ENCODE results near the gene C19orf12. TPM values are rescaled to one million over a fixed set of nuclear protein-coding genes. Genes with fewer than 3 reads are reported as not detected.
"Not testable (repeated sequence)": the region's sequence is repeated elsewhere in the genome, so short reads cannot be mapped to it uniquely, and the experiment has no call there.

C19orf12 gene
- total RNA-seq, 2 experiments from 2014 or later = 12.5 to 20.6 TPM

- Histone ChIP-seq H3K4me2 (ENCODE audit: low read length) (peak overlapping the region; percentile 4; the same call in 1 of the 2 replicates), H3K36me3 (ENCODE audit: insufficient read depth, low read length) (peaks cover 4% of the 10 kb centered on the region; the same call in 1 of the 2 replicates), H3K9me3 (ENCODE audit: low read length) (no peaks in the 10 kb centered on the region), H3K4me3 (ENCODE audit: low read depth, low read length, poor library complexity, severe bottlenecking) (no peak overlapping the region), H2AFZ (ENCODE audit: low read length) (no peak overlapping the region), H3K79me2 (ENCODE audit: insufficient read depth, low read depth, low read length) (no peaks in the 10 kb centered on the region), H3K9me2 (ENCODE audit: insufficient read depth, low read length) (no peaks in the 10 kb centered on the region), H3K27ac (ENCODE audit: low read depth, low read length, poor library complexity, severe bottlenecking) (no peak overlapping the region), H4K20me1 (ENCODE audit: insufficient read depth, low read length) (no peaks in the 10 kb centered on the region), H3K4me1 (ENCODE audit: insufficient read depth, low read length, poor library complexity, severe bottlenecking) (peaks cover 42% of the 10 kb centered on the region)
- no peak for TF ChIP-seq EZH2phosphoT487 (IDR thresholded peaks at IDR 0.05; ENCODE audit: borderline replicate concordance, low read depth, low read length)
- peak; percentile 52 for TF ChIP-seq CTCF (conservative IDR thresholded peaks at IDR 0.05; ENCODE audit: low read length)
- no TSS peak for BruUV-seq (replicated peaks)
- DNase-seq (ENCODE audit: low spot score) = peak; percentile 34
- ChIA-PET POLR2A (interaction anchor here (0.6 to 1.5 kb wide), 2 partner anchors 65 to 538 kb away, joined by 3 to 10 read pairs; partner anchors contain the start of gene POP4), CTCF (ENCODE audit: unreplicated experiment) (interaction anchor here (0.9 kb wide), 1 partner anchor 257 kb away, joined by 3 read pairs; no protein-coding TSS in a partner anchor)
- intact Hi-C loops (cut with micrococcal nuclease; ENCODE audit: unreplicated experiment) = no loop called here
These were observed 43.5 kb downstream of the C19orf12 start for GRCh38 chr19:29671393-29672160.

GRCh38 chr19:29671026-29671392 lies 44.1 kb downstream of the C19orf12 start:
- H3K36me3 ChIP-seq (ENCODE audit: insufficient read depth, low read length); H4K20me1 ChIP-seq (ENCODE audit: insufficient read depth, low read length); BruUV-seq (replicated peaks); H2AFZ ChIP-seq (ENCODE audit: low read length); H3K4me2 ChIP-seq (ENCODE audit: low read length); H3K4me3 ChIP-seq (ENCODE audit: low read depth, low read length, poor library complexity, severe bottlenecking); H3K9me2 ChIP-seq (ENCODE audit: insufficient read depth, low read length); H3K9me3 ChIP-seq (ENCODE audit: low read length); intact Hi-C loops (cut with micrococcal nuclease; ENCODE audit: unreplicated experiment); DNase-seq (ENCODE audit: low spot score); H3K27ac ChIP-seq (ENCODE audit: low read depth, low read length, poor library complexity, severe bottlenecking); H3K79me2 ChIP-seq (ENCODE audit: insufficient read depth, low read depth, low read length): not testable (repeated sequence)
- ChIA-PET CTCF (ENCODE audit: unreplicated experiment) (interaction anchor here (0.9 kb wide), 1 partner anchor 257 kb away, joined by 3 read pairs; no protein-coding TSS in a partner anchor), POLR2A (interaction anchor here (1.5 kb wide), 1 partner anchor 64 kb away, joined by 10 read pairs; the partner anchor contains the start of gene POP4)
- H3K4me1 ChIP-seq (ENCODE audit: insufficient read depth, low read length, poor library complexity, severe bottlenecking) = peaks cover 44% of the 10 kb centered on the region

- Histone ChIP-seq H4K20me1 (ENCODE audit: insufficient read depth, low read length) (no peaks in the 10 kb centered on the region), H3K27ac (ENCODE audit: low read depth, low read length, poor library complexity, severe bottlenecking) (no peak overlapping the region), H3K4me2 (ENCODE audit: low read length) (no peak overlapping the region), H3K9me3 (ENCODE audit: low read length) (no peaks in the 10 kb centered on the region), H3K36me3 (ENCODE audit: insufficient read depth, low read length) (peaks cover 2% of the 10 kb centered on the region; the same call in 1 of the 2 replicates), H3K4me3 (ENCODE audit: low read depth, low read length, poor library complexity, severe bottlenecking) (no peak overlapping the region), H2AFZ (ENCODE audit: low read length) (no peak overlapping the region), H3K79me2 (ENCODE audit: insufficient read depth, low read depth, low read length) (no peaks in the 10 kb centered on the region), H3K4me1 (ENCODE audit: insufficient read depth, low read length, poor library complexity, severe bottlenecking) (peaks cover 49% of the 10 kb centered on the region), H3K9me2 (ENCODE audit: insufficient read depth, low read length) (no peaks in the 10 kb centered on the region)
- CTCF ChIA-PET (ENCODE audit: unreplicated experiment) = no interaction called here
- POLR2A ChIA-PET = no interaction called here
- TF ChIP-seq EZH2phosphoT487 (IDR thresholded peaks at IDR 0.05; ENCODE audit: borderline replicate concordance, low read depth, low read length) (no peak), CTCF (conservative IDR thresholded peaks at IDR 0.05; ENCODE audit: low read length) (no peak)
- no TSS peak for BruUV-seq (replicated peaks)
- no peak for DNase-seq (ENCODE audit: low spot score)
- intact Hi-C loops (cut with micrococcal nuclease; ENCODE audit: unreplicated experiment) = no loop called here
These were observed 44.8 kb downstream of the C19orf12 start for GRCh38 chr19:29670255-29670654.

Measured in OCI-LY7 (cell line).